Ectodermal cell (in vitro differentiated cells): ENCODE results near the gene FOXJ2.
"Not testable (repeated sequence)": the region's sequence is repeated elsewhere in the genome, so short reads cannot be mapped to it uniquely, and the experiment has no call there.

Experiments used
- H3K27ac ChIP-seq: 2 replicates; pipeline ENCODE4 v1.7.0; 2013; ENCODE audit warnings: mild to moderate bottlenecking, low read depth, low read length; ENCODE audit not compliant: insufficient read depth, poor library complexity, severe bottlenecking
- H3K27me3 ChIP-seq: 2 replicates; pipeline ENCODE4 v1.7.0; 2013; ENCODE audit warnings: mild to moderate bottlenecking, low read length; ENCODE audit not compliant: insufficient read depth, control insufficient read depth, poor library complexity, severe bottlenecking
- H3K36me3 ChIP-seq: one replicate; pipeline ENCODE4 v1.7.0; 2013; ENCODE audit warnings: low read length; ENCODE audit not compliant: control insufficient read depth, insufficient read depth
- H3K4me1 ChIP-seq: one replicate; pipeline ENCODE4 v1.7.0; 2013; ENCODE audit warnings: low read length; ENCODE audit not compliant: control insufficient read depth, insufficient read depth
- H3K4me3 ChIP-seq: 2 replicates; pipeline ENCODE4 v1.7.0; 2013; ENCODE audit warnings: low read depth, low read length, control low read depth; ENCODE audit not compliant: insufficient read depth
- H3K9me3 ChIP-seq: 2 replicates; pipeline ENCODE4 v1.7.0; 2013; ENCODE audit warnings: mild to moderate bottlenecking, low read length, moderate library complexity; ENCODE audit not compliant: control insufficient read depth
- WGBS, 2 experiments: methylation state at CpG; one replicate each; pipeline ENCODE4 v1.1.7; 2013; ENCODE audit warnings: missing lambda C conversion rate in 2 of 2; 5-methylcytosine and 5-hydroxymethylcytosine counted together

The FOXJ2 gene

GRCh38 chr12:8000827-8001226 is 31.7 kb upstream of the FOXJ2 start:
- 91 to 92% methylated on average over 3 of the region's 3 CpGs for WGBS, 2 experiments

GRCh38 chr12:8001496-8001895 is 31.0 kb upstream of the FOXJ2 start:
- H3K27me3 ChIP-seq, H3K4me1 ChIP-seq, H3K36me3 ChIP-seq, H3K27ac ChIP-seq, H3K4me3 ChIP-seq, H3K9me3 ChIP-seq: not testable (repeated sequence)
- 86 to 88% methylated on average over 4 of the region's 4 CpGs for WGBS, 2 experiments

More at GRCh38 chr12:8000827-8001226, 31.7 kb upstream of the FOXJ2 start:
- H3K4me1 ChIP-seq, H3K4me3 ChIP-seq, H3K36me3 ChIP-seq, H3K27me3 ChIP-seq, H3K27ac ChIP-seq, H3K9me3 ChIP-seq: not testable (repeated sequence)

GRCh38 chr12:8004897-8005296 is 27.6 kb upstream of the FOXJ2 start:
- not testable (repeated sequence) for H3K9me3 ChIP-seq, H3K27ac ChIP-seq, H3K4me1 ChIP-seq, H3K27me3 ChIP-seq, H3K4me3 ChIP-seq, H3K36me3 ChIP-seq
- 93 to 94% methylated on average over 4 of the region's 4 CpGs for WGBS, 2 experiments

- no peaks in the 10 kb centered on the region for H3K27me3 ChIP-seq
- no peak overlapping the region for H3K27ac ChIP-seq
- H3K9me3 ChIP-seq: no peaks in the 10 kb centered on the region
- H3K4me3 ChIP-seq: no peak overlapping the region
- 86 to 97% methylated on average over 7 of the region's 7 CpGs for WGBS, 2 experiments
- no peaks in the 10 kb centered on the region for H3K36me3 ChIP-seq
- H3K4me1 ChIP-seq: no peaks in the 10 kb centered on the region
Measured at GRCh38 chr12:8011331-8011730, 21.2 kb upstream of the FOXJ2 start.

- Histone ChIP-seq H3K9me3 (no peaks in the 10 kb centered on the region), H3K27ac (no peak overlapping the region), H3K4me1 (no peaks in the 10 kb centered on the region), H3K27me3 (no peaks in the 10 kb centered on the region), H3K4me3 (no peak overlapping the region), H3K36me3 (no peaks in the 10 kb centered on the region)
- 92 to 94% methylated on average over 7 of the region's 7 CpGs for WGBS, 2 experiments
Measured at GRCh38 chr12:8012651-8013309, 19.7 kb upstream of the FOXJ2 start.

GRCh38 chr12:8014836-8015235 is 17.7 kb upstream of the FOXJ2 start:
- Histone ChIP-seq H3K4me1 (no peaks in the 10 kb centered on the region), H3K4me3 (no peak overlapping the region), H3K27ac (no peak overlapping the region), H3K27me3 (peaks cover 8% of the 10 kb centered on the region), H3K36me3 (no peaks in the 10 kb centered on the region), H3K9me3 (no peaks in the 10 kb centered on the region)
- WGBS, 2 experiments: 87 to 88% methylated on average over 18 of the region's 18 CpGs

- H3K4me3 ChIP-seq: peak overlapping the region; percentile 57
- H3K9me3 ChIP-seq, H3K36me3 ChIP-seq, H3K27ac ChIP-seq, H3K27me3 ChIP-seq, H3K4me1 ChIP-seq: not testable (repeated sequence)
- WGBS, 2 experiments: 47% methylated on average over 13 to 16 of the region's 16 CpGs
Measured at GRCh38 chr12:8018213-8018612, 14.3 kb upstream of the FOXJ2 start.

GRCh38 chr12:8018666-8019581 is 13.6 kb upstream of the FOXJ2 start:
- Histone ChIP-seq H3K9me3 (no peaks in the 10 kb centered on the region), H3K4me3 (peak overlapping the region; percentile 57), H3K27ac (no peak overlapping the region), H3K36me3 (no peaks in the 10 kb centered on the region), H3K27me3 (peaks cover 10% of the 10 kb centered on the region), H3K4me1 (peaks cover 4% of the 10 kb centered on the region)
- WGBS, 2 experiments: 2% methylated on average over 58 of the region's 58 CpGs

GRCh38 chr12:8026291-8026900 is 6.1 kb upstream of the FOXJ2 start:
- peak overlapping the region; percentile 44 for H3K4me3 ChIP-seq
- H3K4me1 ChIP-seq: peaks cover 4% of the 10 kb centered on the region
- no peaks in the 10 kb centered on the region for H3K36me3 ChIP-seq
- peak overlapping the region; percentile 89 for H3K27ac ChIP-seq
- no peaks in the 10 kb centered on the region for H3K27me3 ChIP-seq
- WGBS, 2 experiments: 1 to 2% methylated on average over 27 of the region's 27 CpGs
- H3K9me3 ChIP-seq: no peaks in the 10 kb centered on the region

GRCh38 chr12:8027856-8028255 is 4.7 kb upstream of the FOXJ2 start:
- Histone ChIP-seq H3K27me3 (no peaks in the 10 kb centered on the region), H3K4me1 (peaks cover 4% of the 10 kb centered on the region), H3K9me3 (no peaks in the 10 kb centered on the region), H3K36me3 (no peaks in the 10 kb centered on the region), H3K4me3 (no peak overlapping the region), H3K27ac (no peak overlapping the region)
- 92 to 94% methylated on average over 5 of the region's 5 CpGs for WGBS, 2 experiments
